PC-3 (cell line): Measurements from ENCODE around the gene NBAS. TPM values are rescaled to one million over a fixed set of nuclear protein-coding genes. Genes with fewer than 3 reads are reported as not detected.

Experiments used
- ATAC-seq: fragments of 200-7000 bp; cut with Tn5 transposase; 2 replicates; pipeline ENCODE4 v1.9.1; 2020; ENCODE audit warnings: mild to moderate bottlenecking, moderate library complexity
- BruUV-seq: library from RNA; stranded (reverse); fragments of 400-500 nt; replicated peaks from 2 replicates; lab custom pipeline; 2021; lab: Mats Ljungman, UMichigan
- CTCF ChIA-PET: fragments of 300-600 bp; sonication (Branson Sonifier 250); formaldehyde crosslinking; loops from one replicate; lab custom pipeline; 2022; ENCODE audit warnings: antibody characterized with exemption; lab: Charles Lee
- POLR2A ChIA-PET: fragments of 300-600 bp; sonication (Branson Sonifier 250); formaldehyde crosslinking; loops from one replicate; lab custom pipeline; 2022; ENCODE audit warnings: antibody characterized with exemption; ENCODE audit not compliant: unreplicated experiment; lab: Charles Lee
- DNase-seq: peaks from one replicate; pipeline ENCODE4 v3.0.0-alpha.2; 2015
- H2AFZ ChIP-seq: fragments of 300-600 bp; sonication (generic); 2 replicates; pipeline ENCODE4 v1.6.0; 2016; ENCODE audit warnings: antibody characterized with exemption, low read length
- H3F3A ChIP-seq: fragments of 300-600 bp; sonication (generic); one replicate; pipeline ENCODE4 v1.6.0; 2017; ENCODE audit warnings: antibody characterized with exemption, low read length, control low read depth, mild to moderate bottlenecking; ENCODE audit not compliant: unreplicated experiment
- H3K27ac ChIP-seq: fragments of 300-600 bp; sonication (generic); 2 replicates; pipeline ENCODE4 v1.5.1; 2016; ENCODE audit warnings: mild to moderate bottlenecking, low read length
- H3K27me3 ChIP-seq: fragments of 300-600 bp; sonication (generic); 2 replicates; pipeline ENCODE4 v1.6.1; 2016; ENCODE audit warnings: low read length, mixed read lengths
- H3K36me3 ChIP-seq: fragments of 300-600 bp; sonication (generic); 2 replicates; pipeline ENCODE4 v1.6.1; 2016; ENCODE audit warnings: low read depth, mixed run types, low read length, mixed read lengths
- H3K4me1 ChIP-seq: fragments of 300-600 bp; sonication (generic); 2 replicates; pipeline ENCODE4 v1.5.1; 2016; ENCODE audit warnings: low read length; ENCODE audit not compliant: insufficient read depth
- H3K4me2 ChIP-seq: fragments of 300-600 bp; sonication (generic); 2 replicates; pipeline ENCODE4 v1.6.0; 2016; ENCODE audit warnings: low read length
- H3K4me3 ChIP-seq: fragments of 300-600 bp; sonication (generic); 2 replicates; pipeline ENCODE4 v1.5.1; 2016; ENCODE audit warnings: mild to moderate bottlenecking, low read length, mixed read lengths
- H3K79me2 ChIP-seq: fragments of 300-600 bp; sonication (generic); 2 replicates; pipeline ENCODE4 v1.6.1; 2017; ENCODE audit warnings: low read length, mixed read lengths
- H3K9ac ChIP-seq: fragments of 300-600 bp; sonication (generic); 2 replicates; pipeline ENCODE4 v1.6.0; 2016; ENCODE audit warnings: mild to moderate bottlenecking, low read length
- H3K9me2 ChIP-seq: fragments of 300-600 bp; sonication (generic); replicated peaks from 2 replicates; pipeline ENCODE4 v1.6.1; 2016; ENCODE audit warnings: mixed run types, low read length, mixed read lengths
- H3K9me3 ChIP-seq: fragments of 300-600 bp; sonication (generic); 2 replicates; pipeline ENCODE4 v1.6.1; 2016; ENCODE audit warnings: low read length, mixed read lengths
- H4K20me1 ChIP-seq: fragments of 300-600 bp; sonication (generic); 2 replicates; pipeline ENCODE4 v1.6.1; 2016; ENCODE audit warnings: low read length, mixed read lengths
- EZH2 ChIP-seq: fragments of 300-600 bp; sonication (generic); IDR thresholded peaks from one replicate; pipeline ENCODE4 v1.6.1; 2017; ENCODE audit warnings: antibody characterized with exemption, mild to moderate bottlenecking, low read length; ENCODE audit not compliant: unreplicated experiment
- EZH2phosphoT487 ChIP-seq: fragments of 300-600 bp; sonication (generic); IDR thresholded peaks from 2 replicates; pipeline ENCODE4 v1.6.1; 2018; ENCODE audit warnings: mild to moderate bottlenecking, antibody characterized with exemption, low read length, borderline replicate concordance
- intact Hi-C: fragments of 100-400 bp; cut with micrococcal nuclease; formaldehyde crosslinking; loops from 2 replicates; pipeline ENCODE4 v1.9.0; 2023
- total RNA-seq: library from RNA; depleted of rRNA; stranded (reverse); fragments of >200 nt; gene quantifications from 2 replicates; pipeline ENCODE4 v1.2.3, GENCODE V29; 2014
- TF ChIP-seq, protein P1 (sequence below): fragments of 300-600 bp; sonication (generic); conservative IDR thresholded peaks from 2 replicates; pipeline ENCODE4 v1.5.1; 2017; ENCODE audit warnings: antibody characterized with exemption, low read depth, mild to moderate bottlenecking, low read length

NBAS gene
- total RNA-seq, 1 experiment from 2014 or later: 37.2 TPM

- POLR2A ChIA-PET: no interaction called here
- TF ChIP-seq EZH2phosphoT487 (no peak), EZH2 (no peak)
- TF ChIP-seq, protein P1, sequence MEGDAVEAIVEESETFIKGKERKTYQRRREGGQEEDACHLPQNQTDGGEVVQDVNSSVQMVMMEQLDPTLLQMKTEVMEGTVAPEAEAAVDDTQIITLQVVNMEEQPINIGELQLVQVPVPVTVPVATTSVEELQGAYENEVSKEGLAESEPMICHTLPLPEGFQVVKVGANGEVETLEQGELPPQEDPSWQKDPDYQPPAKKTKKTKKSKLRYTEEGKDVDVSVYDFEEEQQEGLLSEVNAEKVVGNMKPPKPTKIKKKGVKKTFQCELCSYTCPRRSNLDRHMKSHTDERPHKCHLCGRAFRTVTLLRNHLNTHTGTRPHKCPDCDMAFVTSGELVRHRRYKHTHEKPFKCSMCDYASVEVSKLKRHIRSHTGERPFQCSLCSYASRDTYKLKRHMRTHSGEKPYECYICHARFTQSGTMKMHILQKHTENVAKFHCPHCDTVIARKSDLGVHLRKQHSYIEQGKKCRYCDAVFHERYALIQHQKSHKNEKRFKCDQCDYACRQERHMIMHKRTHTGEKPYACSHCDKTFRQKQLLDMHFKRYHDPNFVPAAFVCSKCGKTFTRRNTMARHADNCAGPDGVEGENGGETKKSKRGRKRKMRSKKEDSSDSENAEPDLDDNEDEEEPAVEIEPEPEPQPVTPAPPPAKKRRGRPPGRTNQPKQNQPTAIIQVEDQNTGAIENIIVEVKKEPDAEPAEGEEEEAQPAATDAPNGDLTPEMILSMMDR: no peak
- intact Hi-C loops: no loop called here
- Histone ChIP-seq H3F3A (no peaks in the 10 kb centered on the region), H3K4me1 (no peaks in the 10 kb centered on the region), H3K79me2 (no peaks in the 10 kb centered on the region), H2AFZ (no peak overlapping the region), H3K9ac (no peak overlapping the region), H3K9me3 (no peaks in the 10 kb centered on the region), H3K36me3 (no peaks in the 10 kb centered on the region), H4K20me1 (no peaks in the 10 kb centered on the region), H3K4me3 (no peak overlapping the region), H3K4me2 (no peak overlapping the region), H3K27me3 (no peaks in the 10 kb centered on the region), H3K27ac (no peak overlapping the region), H3K9me2 (no peaks in the 10 kb centered on the region)
- DNase-seq (no peak), ATAC-seq (no peak)
- CTCF ChIA-PET: no interaction called here
- no TSS peak for BruUV-seq
These were observed 354.7 kb downstream of the NBAS start for GRCh38 chr2:15206419-15206818.

DNA sequence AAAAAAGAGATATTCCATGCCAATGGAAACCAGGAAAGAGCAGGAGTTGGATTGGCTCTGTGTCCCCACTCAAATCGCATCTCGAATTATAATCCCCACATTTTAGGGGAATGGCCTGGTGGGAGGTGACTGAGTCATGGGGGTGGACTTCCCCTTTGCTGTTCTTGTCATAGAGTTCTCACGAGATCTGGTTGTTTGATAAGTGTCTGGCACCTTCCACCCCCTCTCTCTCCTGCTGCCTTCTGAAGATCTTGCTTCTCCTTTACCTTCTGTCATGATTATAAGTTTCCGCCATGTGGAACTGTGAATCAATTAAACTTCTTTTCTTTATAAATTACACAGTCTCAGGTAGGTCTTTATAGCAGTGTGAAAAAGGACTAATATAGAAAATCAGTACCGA, 355.6 kb downstream of the NBAS start:
- H4K20me1 ChIP-seq: no peaks in the 10 kb centered on the region
- no TSS peak for BruUV-seq
- CTCF ChIA-PET: no interaction called here

DNA sequence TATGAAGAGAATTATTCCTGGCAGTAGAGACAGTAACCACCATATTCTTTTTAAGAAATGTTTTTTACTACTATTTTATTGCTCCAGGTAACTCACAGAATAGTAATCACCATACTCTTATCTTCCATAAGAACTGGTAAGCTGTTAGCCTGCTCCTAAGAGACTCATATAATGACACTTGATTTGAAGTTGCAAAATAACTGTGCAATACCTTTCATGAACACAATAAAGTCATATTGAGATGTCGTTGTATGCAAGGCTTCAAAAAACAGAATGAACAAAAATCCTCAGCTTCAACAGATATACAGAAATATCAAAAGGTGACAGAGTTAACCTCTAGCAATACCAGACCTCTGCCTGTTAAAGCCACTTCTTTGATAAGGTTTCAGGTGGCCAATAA, 360.1 kb downstream of the NBAS start:
- Histone ChIP-seq H3F3A (no peaks in the 10 kb centered on the region), H3K9me3 (no peaks in the 10 kb centered on the region), H3K4me1 (peaks cover 25% of the 10 kb centered on the region), H3K9ac (no peak overlapping the region), H3K9me2 (no peaks in the 10 kb centered on the region), H4K20me1 (no peaks in the 10 kb centered on the region), H3K36me3 (no peaks in the 10 kb centered on the region), H2AFZ (no peak overlapping the region), H3K79me2 (no peaks in the 10 kb centered on the region), H3K4me3 (no peak overlapping the region), H3K4me2 (no peak overlapping the region), H3K27ac (no peak overlapping the region), H3K27me3 (no peaks in the 10 kb centered on the region)
- ATAC-seq: no peak
- intact Hi-C loops: no loop called here
- DNase-seq: no peak
- POLR2A ChIA-PET: no interaction called here
- TF ChIP-seq EZH2 (no peak), EZH2phosphoT487 (no peak)
- TF ChIP-seq, protein P1: no peak
- CTCF ChIA-PET: no interaction called here
- no TSS peak for BruUV-seq

More for the DNA sequence above, 355.6 kb downstream of the NBAS start:
- no peak for TF ChIP-seq EZH2phosphoT487
- TF ChIP-seq, protein P1: no peak
- no peak for TF ChIP-seq EZH2
- H3K9ac ChIP-seq: no peak overlapping the region
- no peaks in the 10 kb centered on the region for H3K79me2 ChIP-seq
- H3K4me2 ChIP-seq: no peak overlapping the region
- intact Hi-C loops: no loop called here
- ATAC-seq (no peak), DNase-seq (no peak)
- no peaks in the 10 kb centered on the region for H3K27me3 ChIP-seq
- H3K27ac ChIP-seq: no peak overlapping the region
- POLR2A ChIA-PET: no interaction called here
- no peaks in the 10 kb centered on the region for H3K4me1 ChIP-seq
- no peak overlapping the region for H3K4me3 ChIP-seq
- no peaks in the 10 kb centered on the region for H3K36me3 ChIP-seq
- no peaks in the 10 kb centered on the region for H3K9me2 ChIP-seq
- no peaks in the 10 kb centered on the region for H3K9me3 ChIP-seq
- no peaks in the 10 kb centered on the region for H3F3A ChIP-seq
- no peak overlapping the region for H2AFZ ChIP-seq
